HCT116 (cell line): Measurements from ENCODE around the gene PIGL. TPM values are rescaled to one million over a fixed set of nuclear protein-coding genes. Genes with fewer than 3 reads are reported as not detected.

Source experiments
- ATAC-seq: fragments of 200-7000 bp; cut with Tn5 transposase; 2 replicates; pipeline ENCODE4 v1.9.1; 2020; ENCODE audit warnings: mild to moderate bottlenecking, moderate library complexity
- BruUV-seq: library from RNA; stranded (reverse); fragments of 400-500 nt; replicated peaks from 2 replicates; lab custom pipeline; 2021; lab: Mats Ljungman, UMichigan
- CTCF ChIA-PET: fragments of 300-600 bp; sonication (Branson Sonifier 250); formaldehyde crosslinking; loops from one replicate; lab custom pipeline; 2021; ENCODE audit warnings: antibody characterized with exemption; lab: Charles Lee
- POLR2A ChIA-PET: fragments of 300-600, 350-600 bp; sonication (Branson Sonifier 250); formaldehyde crosslinking; loops from one replicate; lab custom pipeline; 2021; ENCODE audit warnings: antibody characterized with exemption; lab: Charles Lee
- RAD21 ChIA-PET, 2 experiments: fragments of 300-600 bp; sonication (Branson Sonifier 250); formaldehyde crosslinking; loops; one replicate each; lab custom pipeline; 2023; ENCODE audit warnings: low total read pairs in 2 of 2; ENCODE audit not compliant: uncharacterized antibody in 2 of 2, unreplicated experiment in 2 of 2, low non-redundant PET in 1 of 2; lab: Charles Lee
- DNase-seq: peaks from one replicate; pipeline ENCODE4 v3.0.0-alpha.2; 2010; ENCODE audit warnings: low read depth, low spot score
- H2AFZ ChIP-seq: fragments of 200-600 bp; shearing (Covaris generic), sonication (generic); 2 replicates; pipeline ENCODE4 v1.6.1; 2017; ENCODE audit warnings: low read depth, mixed run types, mixed read lengths, antibody characterized with exemption, low read length; ENCODE audit not compliant: poor library complexity, severe bottlenecking
- H3K27ac ChIP-seq: 2 replicates; pipeline ENCODE4 v1.5.1; 2012; ENCODE audit warnings: low read depth, low read length
- H3K27me3 ChIP-seq: fragments of 200-600 bp; sonication (generic); 2 replicates; pipeline ENCODE4 v1.6.1; 2016; ENCODE audit warnings: mixed run types, low read length, mixed read lengths; ENCODE audit not compliant: insufficient read depth
- H3K36me3 ChIP-seq, 2 experiments: fragments of 200-500 bp in 1 of 2; fragments of 200-600 bp in 1 of 2; sonication (Bioruptor generic) in 1 of 2; sonication (generic) in 1 of 2; 2 replicates each; pipeline versions ENCODE4 v1.5.1 to v1.6.1; 2014 to 2016; ENCODE audit warnings: low read length in 2 of 2, inconsistent platforms in 1 of 2, mixed read lengths in 1 of 2, mixed run types in 1 of 2; ENCODE audit not compliant: insufficient read depth in 2 of 2, control insufficient read depth in 1 of 2
- H3K4me1 ChIP-seq, 2 experiments: fragments of 200-600 bp in 1 of 2; sonication (generic) in 1 of 2; 2 replicates each; pipeline versions ENCODE4 v1.5.1 to v1.6.1; 2012 to 2017; ENCODE audit warnings: low read length in 2 of 2, inconsistent platforms in 1 of 2, mild to moderate bottlenecking in 1 of 2, mixed read lengths in 1 of 2, mixed run types in 1 of 2, moderate library complexity in 1 of 2; ENCODE audit not compliant: insufficient read depth in 2 of 2, control insufficient read depth in 1 of 2
- H3K4me2 ChIP-seq: fragments of 200-600 bp; sonication (generic); 2 replicates; pipeline ENCODE4 v1.6.1; 2017; ENCODE audit warnings: mixed run types, low read length, mixed read lengths
- H3K4me3 ChIP-seq, 2 experiments: fragments of 200-600 bp in 1 of 2; sonication (generic) in 1 of 2; replicated peaks in 1 of 2; 2 replicates each; pipeline ENCODE4 v1.5.1; 2011 to 2016; ENCODE audit warnings: low read length in 2 of 2, control low read depth in 1 of 2, low read depth in 1 of 2, mild to moderate bottlenecking in 1 of 2, mixed read lengths in 1 of 2, mixed run types in 1 of 2
- H3K79me2 ChIP-seq: fragments of 200-600 bp; sonication (generic); 2 replicates; pipeline ENCODE4 v1.6.1; 2017; ENCODE audit warnings: mild to moderate bottlenecking, mixed run types, low read length, moderate library complexity, mixed read lengths; ENCODE audit not compliant: insufficient read depth
- H3K9ac ChIP-seq: fragments of 200-600 bp; sonication (generic); 2 replicates; pipeline ENCODE4 v1.6.1; 2016; ENCODE audit warnings: low read length, mixed read lengths
- H3K9me2 ChIP-seq: fragments of 200-600 bp; sonication (generic), shearing (Covaris generic); 2 replicates; pipeline ENCODE4 v1.6.1; 2017; ENCODE audit warnings: mixed run types, mild to moderate bottlenecking, moderate library complexity; ENCODE audit not compliant: insufficient read depth
- H3K9me3 ChIP-seq, 2 experiments: fragments of 200-500 bp in 1 of 2; fragments of 200-600 bp in 1 of 2; sonication (Bioruptor generic) in 1 of 2; sonication (generic) in 1 of 2; 2 replicates each; pipeline ENCODE4 v1.6.1; 2014 to 2017; ENCODE audit warnings: low read length in 2 of 2, mixed read lengths in 2 of 2, inconsistent platforms in 1 of 2, low read depth in 1 of 2, mild to moderate bottlenecking in 1 of 2, mixed run types in 1 of 2, moderate library complexity in 1 of 2; ENCODE audit not compliant: control insufficient read depth in 1 of 2, insufficient read depth in 1 of 2
- H4K20me1 ChIP-seq: fragments of 200-600 bp; sonication (generic), shearing (Covaris generic); 2 replicates; pipeline ENCODE4 v1.6.1; 2017; ENCODE audit warnings: mixed run types, mild to moderate bottlenecking, moderate library complexity; ENCODE audit not compliant: insufficient read depth
- CBX3 ChIP-seq: IDR thresholded peaks from 2 replicates; pipeline ENCODE4 v1.6.1; 2012; ENCODE audit warnings: low read depth
- CEBPB ChIP-seq: IDR thresholded peaks from 2 replicates; pipeline ENCODE4 v1.6.1; 2012; ENCODE audit warnings: low read depth
- ELF1 ChIP-seq: IDR thresholded peaks from 2 replicates; pipeline ENCODE4 v1.6.1; 2012; ENCODE audit warnings: low read depth, borderline replicate concordance
- EZH2phosphoT487 ChIP-seq: fragments of 200-600 bp; IDR thresholded peaks from 2 replicates; pipeline ENCODE4 v1.6.1; 2018; ENCODE audit warnings: antibody characterized with exemption, borderline replicate concordance
- FOSL1 ChIP-seq: IDR thresholded peaks from 2 replicates; pipeline ENCODE4 v1.6.1; 2012; ENCODE audit warnings: low read depth
- JUND ChIP-seq: IDR thresholded peaks from 2 replicates; pipeline ENCODE4 v1.6.1; 2012
- POLR2A ChIP-seq: IDR thresholded peaks from 2 replicates; pipeline ENCODE4 v1.7.0; 2011; ENCODE audit warnings: borderline replicate concordance; ENCODE audit not compliant: insufficient read depth, insufficient read length; ENCODE audit errors: extremely low read depth
- POLR2AphosphoS5 ChIP-seq: IDR thresholded peaks from 2 replicates; pipeline ENCODE4 v1.6.1; 2011; ENCODE audit warnings: mild to moderate bottlenecking, low read depth, low read length, moderate library complexity
- REST ChIP-seq: IDR thresholded peaks from 2 replicates; pipeline ENCODE4 v1.6.1; 2012; ENCODE audit warnings: low read depth
- SIN3A ChIP-seq: IDR thresholded peaks from 2 replicates; pipeline ENCODE4 v1.6.1; 2012; ENCODE audit warnings: low read depth
- SP1 ChIP-seq: IDR thresholded peaks from 2 replicates; pipeline ENCODE4 v1.6.1; 2012; ENCODE audit warnings: low read depth
- SRF ChIP-seq: IDR thresholded peaks from 2 replicates; pipeline ENCODE4 v1.6.1; 2012; ENCODE audit warnings: low read depth
- TCF7L2 ChIP-seq: IDR thresholded peaks from 2 replicates; pipeline ENCODE4 v1.7.0; 2011; ENCODE audit warnings: borderline replicate concordance, inconsistent platforms; ENCODE audit not compliant: insufficient read depth, insufficient read length; ENCODE audit errors: extremely low read depth
- YY1 ChIP-seq: IDR thresholded peaks from 2 replicates; pipeline ENCODE4 v1.6.1; 2011; ENCODE audit warnings: low read length, low read depth, moderate library complexity, mild to moderate bottlenecking; ENCODE audit not compliant: insufficient replicate concordance; ENCODE audit errors: extremely low read depth
- ZBTB33 ChIP-seq: IDR thresholded peaks from 2 replicates; pipeline ENCODE4 v1.6.1; 2011; ENCODE audit warnings: mild to moderate bottlenecking, low read length, moderate library complexity; ENCODE audit not compliant: insufficient replicate concordance; ENCODE audit errors: extremely low read depth
- ZFX ChIP-seq: fragments of 450-650 bp; IDR thresholded peaks from 2 replicates; pipeline ENCODE4 v1.6.1; 2017
- ZNF274 ChIP-seq: fragments of 200-500 bp; sonication (Bioruptor generic); IDR thresholded peaks from 2 replicates; pipeline ENCODE4 v1.6.1; 2014; ENCODE audit warnings: mild to moderate bottlenecking, low read depth, low read length, inconsistent platforms
- intact Hi-C: fragments of 100-400 bp; cut with micrococcal nuclease; formaldehyde crosslinking; loops from 2 replicates; pipeline ENCODE4 v1.10.0; 2022
- total RNA-seq: library from RNA; stranded (reverse); gene quantifications from one replicate; pipeline ENCODE4 v1.2.1, GENCODE V29; 2021; ENCODE audit not compliant: unreplicated experiment
- TF ChIP-seq, protein P1 (sequence below): IDR thresholded peaks from 2 replicates; pipeline ENCODE4 v1.6.1; 2012
- TF ChIP-seq, protein P2 (sequence below), 3 experiments: fragments of 200-600 bp in 1 of 3; sonication (generic) in 1 of 3; IDR thresholded peaks in 2 of 3; conservative IDR thresholded peaks in 1 of 3; 2 replicates each; pipeline ENCODE4 v1.5.1; 2012 to 2017; ENCODE audit warnings: low read depth in 2 of 3, low read length in 2 of 3, antibody characterized with exemption in 1 of 3, borderline replicate concordance in 1 of 3, control low read depth in 1 of 3, mild to moderate bottlenecking in 1 of 3, mixed read lengths in 1 of 3, mixed run types in 1 of 3, moderate library complexity in 1 of 3; ENCODE audit not compliant: insufficient read depth in 1 of 3
- TF ChIP-seq, protein P3 (sequence below): IDR thresholded peaks from 2 replicates; pipeline ENCODE4 v1.6.1; 2012

The PIGL gene
- total RNA-seq, 1 experiment from 2014 or later, result 36.8 TPM

- no TSS peak for BruUV-seq
- Histone ChIP-seq H3K4me1 (peaks cover 54 to 55% of the 10 kb centered on the region in 2 experiments), H3K27ac (no peak overlapping the region), H3K9me3 (no peaks in the 10 kb centered on the region), H4K20me1 (no peaks in the 10 kb centered on the region), H3K36me3 (no peaks in the 10 kb centered on the region), H3K9ac (no peak overlapping the region), H3K79me2 (no peaks in the 10 kb centered on the region), H3K4me3 (no peak overlapping the region), H2AFZ (no peak overlapping the region), H3K27me3 (no peaks in the 10 kb centered on the region), H3K9me2 (no peaks in the 10 kb centered on the region), H3K4me2 (no peak overlapping the region)
- DNase-seq (no peak), ATAC-seq (0 out of 2 replicates have a peak, but pooled peaks have one; percentile 24)
- RAD21 ChIA-PET, result no interaction called here
- TF ChIP-seq EZH2phosphoT487, result no peak
- TF ChIP-seq SP1, result no peak
- no peak for TF ChIP-seq FOSL1
- no peak for TF ChIP-seq ZFX
- no peak for TF ChIP-seq TCF7L2
- no peak for TF ChIP-seq SIN3A
- no peak for TF ChIP-seq ELF1
- TF ChIP-seq CBX3, result no peak
- TF ChIP-seq ZNF274, result no peak
- TF ChIP-seq, protein P1, sequence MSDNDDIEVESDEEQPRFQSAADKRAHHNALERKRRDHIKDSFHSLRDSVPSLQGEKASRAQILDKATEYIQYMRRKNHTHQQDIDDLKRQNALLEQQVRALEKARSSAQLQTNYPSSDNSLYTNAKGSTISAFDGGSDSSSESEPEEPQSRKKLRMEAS, result no peak
- TF ChIP-seq, protein P2, sequence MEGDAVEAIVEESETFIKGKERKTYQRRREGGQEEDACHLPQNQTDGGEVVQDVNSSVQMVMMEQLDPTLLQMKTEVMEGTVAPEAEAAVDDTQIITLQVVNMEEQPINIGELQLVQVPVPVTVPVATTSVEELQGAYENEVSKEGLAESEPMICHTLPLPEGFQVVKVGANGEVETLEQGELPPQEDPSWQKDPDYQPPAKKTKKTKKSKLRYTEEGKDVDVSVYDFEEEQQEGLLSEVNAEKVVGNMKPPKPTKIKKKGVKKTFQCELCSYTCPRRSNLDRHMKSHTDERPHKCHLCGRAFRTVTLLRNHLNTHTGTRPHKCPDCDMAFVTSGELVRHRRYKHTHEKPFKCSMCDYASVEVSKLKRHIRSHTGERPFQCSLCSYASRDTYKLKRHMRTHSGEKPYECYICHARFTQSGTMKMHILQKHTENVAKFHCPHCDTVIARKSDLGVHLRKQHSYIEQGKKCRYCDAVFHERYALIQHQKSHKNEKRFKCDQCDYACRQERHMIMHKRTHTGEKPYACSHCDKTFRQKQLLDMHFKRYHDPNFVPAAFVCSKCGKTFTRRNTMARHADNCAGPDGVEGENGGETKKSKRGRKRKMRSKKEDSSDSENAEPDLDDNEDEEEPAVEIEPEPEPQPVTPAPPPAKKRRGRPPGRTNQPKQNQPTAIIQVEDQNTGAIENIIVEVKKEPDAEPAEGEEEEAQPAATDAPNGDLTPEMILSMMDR (IDR thresholded peaks at IDR 0.05 in 2 of 3, conservative IDR thresholded peaks at IDR 0.05 in 1 of 3; ENCODE audit: borderline replicate concordance in 1 of 3, insufficient read depth in 1 of 3, low read depth in 2 of 3, low read length in 2 of 3), result no peak
- TF ChIP-seq JUND, result no peak
- no peak for TF ChIP-seq CEBPB
- no peak for TF ChIP-seq SRF
- TF ChIP-seq, protein P3, sequence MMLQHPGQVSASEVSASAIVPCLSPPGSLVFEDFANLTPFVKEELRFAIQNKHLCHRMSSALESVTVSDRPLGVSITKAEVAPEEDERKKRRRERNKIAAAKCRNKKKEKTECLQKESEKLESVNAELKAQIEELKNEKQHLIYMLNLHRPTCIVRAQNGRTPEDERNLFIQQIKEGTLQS, result no peak
- no peak for TF ChIP-seq ZBTB33
- TF ChIP-seq REST, result no peak
- no peak for TF ChIP-seq POLR2A
- TF ChIP-seq POLR2AphosphoS5, result no peak
- TF ChIP-seq YY1, result no peak
- CTCF ChIA-PET, result interaction anchor here (1.4 to 3.5 kb wide), 2 partner anchors 8 to 70 kb away, joined by 4 to 19 read pairs; no protein-coding TSS in a partner anchor
- POLR2A ChIA-PET, result interaction anchor here (0.8 to 3.6 kb wide), 4 partner anchors 8 to 145 kb away, joined by 3 to 22 read pairs (median 4); no protein-coding TSS in a partner anchor
- intact Hi-C loops, result no loop called here
Measured at GRCh38 chr17:16293931-16294330, 76.9 kb downstream of the PIGL start.
